CD8-positive, alpha-beta memory T cell (primary cell): ENCODE data around the gene ARHGEF18. TPM values are rescaled to one million over a fixed set of nuclear protein-coding genes. Genes with fewer than 3 reads are reported as not detected.
"Not testable (repeated sequence)": the region's sequence is repeated elsewhere in the genome, so short reads cannot be mapped to it uniquely, and the experiment has no call there.

Source experiments
- CTCF ChIA-PET: fragments of 350-600 bp; sonication (Branson Sonifier 250); formaldehyde crosslinking; loops from one replicate; lab custom pipeline; 2021; ENCODE audit warnings: antibody characterized with exemption; lab: Charles Lee
- POLR2A ChIA-PET: fragments of 350-600 bp; sonication (Branson Sonifier 250); formaldehyde crosslinking; loops from one replicate; lab custom pipeline; 2021; ENCODE audit warnings: antibody characterized with exemption; lab: Charles Lee
- DNase-seq, 5 donors: peaks; one replicate each; pipeline versions ENCODE4 v3.0.0 to v3.0.0-alpha.2; 2020 to 2022; ENCODE audit warnings: mixed read lengths in 1 of 5
- H3K27ac ChIP-seq: one replicate; pipeline ENCODE4 v1.7.0; 2013; ENCODE audit warnings: low read depth, mild to moderate bottlenecking, low read length, moderate library complexity
- H3K27me3 ChIP-seq: 2 replicates; pipeline ENCODE4 v1.7.0; 2013; ENCODE audit warnings: low read length, mild to moderate bottlenecking; ENCODE audit not compliant: insufficient read depth, poor library complexity, severe bottlenecking
- H3K36me3 ChIP-seq: 2 replicates; pipeline ENCODE4 v1.7.0; 2013; ENCODE audit warnings: mild to moderate bottlenecking, low read length, moderate library complexity; ENCODE audit not compliant: insufficient read depth
- H3K4me1 ChIP-seq: 2 replicates; pipeline ENCODE4 v1.7.0; 2013; ENCODE audit warnings: mild to moderate bottlenecking, low read length, moderate library complexity; ENCODE audit not compliant: insufficient read depth
- H3K4me3 ChIP-seq: 2 replicates; pipeline ENCODE4 v1.7.0; 2013; ENCODE audit warnings: mild to moderate bottlenecking, low read length
- H3K9me3 ChIP-seq: 2 replicates; pipeline ENCODE4 v1.7.0; 2013; ENCODE audit warnings: mild to moderate bottlenecking, low read length
- H3K27ac Mint-ChIP-seq, 8 donors: one replicate each; pipeline ENCODE4 v1.8.0; 2020 to 2021; ENCODE audit warnings: mixed read lengths in 8 of 8, mild to moderate bottlenecking in 6 of 8, inconsistent platforms in 3 of 8, moderate library complexity in 3 of 8
- H3K27me3 Mint-ChIP-seq, 2 donors: one replicate each; pipeline ENCODE4 v1.8.0; 2020 to 2021; ENCODE audit warnings: mixed read lengths in 2 of 2, mild to moderate bottlenecking in 1 of 2, moderate library complexity in 1 of 2
- H3K36me3 Mint-ChIP-seq, 3 donors: one replicate each; pipeline ENCODE4 v1.8.0; 2020 to 2021; ENCODE audit warnings: mixed read lengths in 3 of 3, inconsistent platforms in 1 of 3, mild to moderate bottlenecking in 1 of 3
- H3K4me1 Mint-ChIP-seq, 3 donors: one replicate each; pipeline ENCODE4 v1.8.0; 2020 to 2021; ENCODE audit warnings: mixed read lengths in 3 of 3, inconsistent platforms in 1 of 3, mild to moderate bottlenecking in 1 of 3
- H3K4me3 Mint-ChIP-seq, 7 donors: one replicate each; pipeline ENCODE4 v1.8.0; 2020 to 2021; ENCODE audit warnings: mixed read lengths in 7 of 7, mild to moderate bottlenecking in 6 of 7, moderate library complexity in 4 of 7, inconsistent platforms in 2 of 7
- H3K9me3 Mint-ChIP-seq, 5 donors: one replicate each; pipeline ENCODE4 v1.8.0; 2020 to 2022; ENCODE audit warnings: mixed read lengths in 5 of 5, mild to moderate bottlenecking in 3 of 5, moderate library complexity in 2 of 5, inconsistent platforms in 1 of 5
- polyA plus RNA-seq: library from polyadenylated mRNA; unstranded; fragments of 300-500 nt; fragmentation: Illumina TruSeq; gene quantifications from one replicate; pipeline ENCODE4 v1.2.3, GENCODE V29; 2021
- total RNA-seq, 2 experiments: library from RNA; stranded (reverse); gene quantifications; one replicate each; pipeline ENCODE4 v1.2.3, GENCODE V29; 2021

Gene ARHGEF18
- total RNA-seq = 10 to 100 TPM; 51.0 to 53.3 TPM
- 9.6 TPM for polyA plus RNA-seq

GRCh38 chr19:7348587-7349230 is at the start of gene ARHGEF18:
TSS of gene ARHGEF18 (plus strand) at chr19:7348937. CDS start at chr19:7362891, 13,954 bp downstream.
- H3K4me1 Mint-ChIP-seq = peaks cover 53 to 85% (median 68%) of the 10 kb centered on the region in 3 donors
- POLR2A ChIA-PET = interaction anchor here (0.6 to 2.0 kb wide), 4 partner anchors 47 to 540 kb away, joined by 3 to 8 read pairs (median 6); partner anchors contain the start of gene ZNF557

GRCh38 chr19:7301525-7301924 is 47.2 kb upstream of the ARHGEF18 start:
- ChIA-PET CTCF (interaction anchor here (0.8 kb wide), 1 partner anchor 153 kb away, joined by 3 read pairs; no protein-coding TSS in a partner anchor), POLR2A (no interaction called here)
- Histone ChIP-seq H3K4me3 (no peak overlapping the region), H3K27ac (no peak overlapping the region), H3K4me1 (no peaks in the 10 kb centered on the region), H3K9me3 (no peaks in the 10 kb centered on the region), H3K27me3 (no peaks in the 10 kb centered on the region), H3K36me3 (no peaks in the 10 kb centered on the region)
- no peaks in the 10 kb centered on the region for H3K36me3 Mint-ChIP-seq
- no peaks in the 10 kb centered on the region for H3K9me3 Mint-ChIP-seq
- DNase-seq = no peak
- no peaks in the 10 kb centered on the region for H3K4me1 Mint-ChIP-seq
- no peak overlapping the region for H3K4me3 Mint-ChIP-seq
- no peak overlapping the region for H3K27ac Mint-ChIP-seq
- peaks cover 15 to 36% of the 10 kb centered on the region in 2 donors for H3K27me3 Mint-ChIP-seq

More at GRCh38 chr19:7348587-7349230, at the start of gene ARHGEF18:
- H3K4me3 ChIP-seq = peak within 1 kb of the TSS; percentile 94
- H3K4me1 ChIP-seq = peaks cover 68% of the 10 kb centered on the region
- H3K36me3 ChIP-seq = peaks cover 4% of the 10 kb centered on the region
- H3K27me3 Mint-ChIP-seq = no peaks in the 10 kb centered on the region
- H3K4me3 Mint-ChIP-seq = peak within 1 kb of the TSS; percentile 95 to 100 (median 99)
- DNase-seq = peak in 4 of 5 donors; percentile 26 to 82 (median 68)
- H3K9me3 Mint-ChIP-seq = peaks cover 0 to 10% (median 5%) of the 10 kb centered on the region in 5 donors
- H3K27me3 ChIP-seq = no peaks in the 10 kb centered on the region
- no peaks in the 10 kb centered on the region for H3K9me3 ChIP-seq
- CTCF ChIA-PET = interaction anchor here (0.5 to 2.2 kb wide), 11 partner anchors 9 to 521 kb away, joined by 3 to 9 read pairs (median 3); no protein-coding TSS in a partner anchor
- peaks cover 5 to 38% (median 17%) of the 10 kb centered on the region in 3 donors for H3K36me3 Mint-ChIP-seq
- peak within 1 kb of the TSS; percentile 94 to 100 (median 97) for H3K27ac Mint-ChIP-seq
- H3K27ac ChIP-seq = peak within 1 kb of the TSS; percentile 61

- Mint-ChIP-seq H3K9me3 (no peaks in the 10 kb centered on the region), H3K36me3 (no peaks in the 10 kb centered on the region), H3K27ac (no peak overlapping the region), H3K27me3 (peaks cover 11 to 18% of the 10 kb centered on the region in 2 donors), H3K4me1 (no peaks in the 10 kb centered on the region), H3K4me3 (no peak overlapping the region)
- Histone ChIP-seq H3K27ac (no peak overlapping the region), H3K36me3 (no peaks in the 10 kb centered on the region), H3K9me3 (no peaks in the 10 kb centered on the region), H3K27me3 (no peaks in the 10 kb centered on the region), H3K4me1 (no peaks in the 10 kb centered on the region), H3K4me3 (no peak overlapping the region)
- ChIA-PET CTCF (no interaction called here), POLR2A (no interaction called here)
- DNase-seq = no peak
Observed at GRCh38 chr19:7303470-7303869, 45.3 kb upstream of the ARHGEF18 start.

GRCh38 chr19:7304200-7304599 is 44.5 kb upstream of the ARHGEF18 start:
- DNase-seq = no peak
- no peak overlapping the region for H3K27ac Mint-ChIP-seq
- Histone ChIP-seq H3K27ac (no peak overlapping the region), H3K4me3 (no peak overlapping the region), H3K4me1 (no peaks in the 10 kb centered on the region), H3K9me3 (no peaks in the 10 kb centered on the region), H3K36me3 (no peaks in the 10 kb centered on the region), H3K27me3 (no peaks in the 10 kb centered on the region)
- CTCF ChIA-PET = no interaction called here
- no peaks in the 10 kb centered on the region for H3K9me3 Mint-ChIP-seq
- peaks cover 6 to 13% of the 10 kb centered on the region in 2 donors for H3K27me3 Mint-ChIP-seq
- H3K4me1 Mint-ChIP-seq = no peaks in the 10 kb centered on the region
- POLR2A ChIA-PET = interaction anchor here (0.6 kb wide), 1 partner anchor 630 kb away, joined by 4 read pairs; no protein-coding TSS in a partner anchor
- no peak overlapping the region for H3K4me3 Mint-ChIP-seq
- no peaks in the 10 kb centered on the region for H3K36me3 Mint-ChIP-seq

- POLR2A ChIA-PET = no interaction called here
- Mint-ChIP-seq H3K4me1 (no peaks in the 10 kb centered on the region), H3K27ac (no peak overlapping the region), H3K36me3 (no peaks in the 10 kb centered on the region), H3K4me3 (no peak overlapping the region), H3K27me3 (peaks cover 1 to 3% of the 10 kb centered on the region in 2 donors), H3K9me3 (no peaks in the 10 kb centered on the region)
- Histone ChIP-seq H3K36me3 (no peaks in the 10 kb centered on the region), H3K27me3 (no peaks in the 10 kb centered on the region), H3K9me3 (no peaks in the 10 kb centered on the region), H3K27ac (no peak overlapping the region), H3K4me1 (no peaks in the 10 kb centered on the region), H3K4me3 (no peak overlapping the region)
- DNase-seq = no peak
- CTCF ChIA-PET = no interaction called here
Observed at GRCh38 chr19:7307590-7308218, 41.0 kb upstream of the ARHGEF18 start.

GRCh38 chr19:7308327-7308726 is 40.4 kb upstream of the ARHGEF18 start:
- H3K4me3 Mint-ChIP-seq, H3K27me3 ChIP-seq, H3K36me3 Mint-ChIP-seq, H3K27ac ChIP-seq, CTCF ChIA-PET, H3K4me1 ChIP-seq, H3K9me3 Mint-ChIP-seq, H3K4me3 ChIP-seq, H3K27me3 Mint-ChIP-seq, H3K36me3 ChIP-seq, H3K9me3 ChIP-seq, DNase-seq, H3K4me1 Mint-ChIP-seq, POLR2A ChIA-PET: not testable (repeated sequence)
- H3K27ac Mint-ChIP-seq = peak overlapping the region in 1 of 8 donors; percentile 36

GRCh38 chr19:7311911-7312310 is 36.8 kb upstream of the ARHGEF18 start:
- no peak for DNase-seq
- H3K36me3 ChIP-seq = no peaks in the 10 kb centered on the region
- H3K36me3 Mint-ChIP-seq = no peaks in the 10 kb centered on the region
- peaks cover 0 to 4% of the 10 kb centered on the region in 2 donors for H3K27me3 Mint-ChIP-seq
- no peak overlapping the region for H3K27ac ChIP-seq
- no peaks in the 10 kb centered on the region for H3K27me3 ChIP-seq
- H3K4me1 ChIP-seq = no peaks in the 10 kb centered on the region
- ChIA-PET POLR2A (no interaction called here), CTCF (no interaction called here)
- H3K4me3 ChIP-seq = no peak overlapping the region
- H3K9me3 ChIP-seq = no peaks in the 10 kb centered on the region
- no peaks in the 10 kb centered on the region for H3K4me1 Mint-ChIP-seq
- no peak overlapping the region for H3K4me3 Mint-ChIP-seq
- peaks cover 0 to 2% (median 0%) of the 10 kb centered on the region in 5 donors for H3K9me3 Mint-ChIP-seq
- peak overlapping the region in 1 of 8 donors; percentile 36 for H3K27ac Mint-ChIP-seq

- no peak for DNase-seq
- no peaks in the 10 kb centered on the region for H3K4me1 Mint-ChIP-seq
- H3K27me3 Mint-ChIP-seq = peaks cover 0 to 4% of the 10 kb centered on the region in 2 donors
- ChIA-PET CTCF (no interaction called here), POLR2A (no interaction called here)
- no peaks in the 10 kb centered on the region for H3K9me3 ChIP-seq
- H3K27me3 ChIP-seq = no peaks in the 10 kb centered on the region
- no peaks in the 10 kb centered on the region for H3K4me1 ChIP-seq
- H3K36me3 Mint-ChIP-seq = no peaks in the 10 kb centered on the region
- H3K9me3 Mint-ChIP-seq = peaks cover 0 to 2% (median 2%) of the 10 kb centered on the region in 5 donors
- no peak overlapping the region for H3K27ac ChIP-seq
- no peak overlapping the region for H3K4me3 Mint-ChIP-seq
- no peak overlapping the region for H3K4me3 ChIP-seq
- no peak overlapping the region for H3K27ac Mint-ChIP-seq
- no peaks in the 10 kb centered on the region for H3K36me3 ChIP-seq
Observed at GRCh38 chr19:7312816-7313215, 35.9 kb upstream of the ARHGEF18 start.
